Liver (tissue), 3 donors: ENCODE measurements around the gene WDR27.

ENCODE experiments used
- FOXA1 ChIP-seq: IDR thresholded peaks from 2 replicates; pipeline ENCODE4 v1.6.1; 2016; ENCODE audit warnings: antibody characterized with exemption
- GABPA ChIP-seq, 2 donors: IDR thresholded peaks in 1 of 2; conservative IDR thresholded peaks in 1 of 2; 2 replicates each; pipeline ENCODE4 v1.6.1; 2016; ENCODE audit warnings: antibody characterized with exemption in 2 of 2, mild to moderate bottlenecking in 1 of 2, moderate library complexity in 1 of 2
- HNF4A ChIP-seq, 2 donors: conservative IDR thresholded peaks; 2 replicates each; pipeline ENCODE4 v1.6.1; 2016; ENCODE audit warnings: antibody characterized with exemption in 2 of 2, mild to moderate bottlenecking in 2 of 2
- JUND ChIP-seq, 2 donors: IDR thresholded peaks; 2 replicates each; pipeline ENCODE4 v1.6.1; 2016; ENCODE audit warnings: antibody characterized with exemption in 2 of 2
- NR2F2 ChIP-seq: IDR thresholded peaks from 2 replicates; pipeline ENCODE4 v1.6.1; 2016; ENCODE audit warnings: antibody characterized with exemption
- RAD21 ChIP-seq, 2 donors: IDR thresholded peaks; 2 replicates each; pipeline ENCODE4 v1.6.1; 2016; ENCODE audit warnings: antibody characterized with exemption in 2 of 2, mild to moderate bottlenecking in 2 of 2
- RXRA ChIP-seq, 2 donors: IDR thresholded peaks; 2 replicates each; pipeline ENCODE4 v1.6.1; 2017 to 2018; ENCODE audit warnings: antibody characterized with exemption in 2 of 2, mild to moderate bottlenecking in 1 of 2
- TAF1 ChIP-seq: conservative IDR thresholded peaks from 2 replicates; pipeline ENCODE4 v1.6.1; 2016; ENCODE audit warnings: antibody characterized with exemption, mild to moderate bottlenecking
- TF ChIP-seq, protein P1 (sequence below): fragments of 150-350 bp; IDR thresholded peaks from 2 replicates; pipeline ENCODE4 v1.5.1; 2017; ENCODE audit warnings: improper control_type of control experiment, low read depth, low read length; ENCODE audit not compliant: missing input control
- TF ChIP-seq, protein P2 (sequence below): IDR thresholded peaks from 2 replicates; pipeline ENCODE4 v1.6.1; 2016; ENCODE audit warnings: antibody characterized with exemption
- TF ChIP-seq, protein P3 (sequence below): IDR thresholded peaks from 2 replicates; pipeline ENCODE4 v1.6.1; 2016; ENCODE audit warnings: antibody characterized with exemption
- TF ChIP-seq, protein P4 (sequence below): IDR thresholded peaks from 2 replicates; pipeline ENCODE4 v1.6.1; 2016; ENCODE audit warnings: antibody characterized with exemption, mild to moderate bottlenecking
- donor health status: healthy.
- donor health status: healthy.

DNA sequence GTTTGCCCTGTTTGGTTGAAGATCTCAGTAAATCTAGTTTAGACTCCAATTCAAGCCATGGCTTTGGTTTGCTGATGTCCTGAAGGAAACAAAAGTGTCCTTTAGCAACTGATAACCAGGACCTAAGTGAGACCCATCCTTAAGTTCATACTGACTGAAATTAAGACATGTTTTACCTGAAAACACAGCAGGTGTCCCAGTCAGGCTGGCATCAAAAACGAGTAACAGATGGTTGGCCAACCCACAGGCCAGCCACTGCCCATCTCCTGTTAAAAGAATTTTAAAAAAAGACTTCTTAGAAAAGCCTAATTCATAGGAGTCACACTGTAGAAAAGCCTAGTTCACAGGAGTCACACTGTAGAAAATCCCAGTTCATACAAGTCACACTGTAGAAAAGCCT is 58.3 kb downstream of the WDR27 start:
- TF ChIP-seq, protein P1, sequence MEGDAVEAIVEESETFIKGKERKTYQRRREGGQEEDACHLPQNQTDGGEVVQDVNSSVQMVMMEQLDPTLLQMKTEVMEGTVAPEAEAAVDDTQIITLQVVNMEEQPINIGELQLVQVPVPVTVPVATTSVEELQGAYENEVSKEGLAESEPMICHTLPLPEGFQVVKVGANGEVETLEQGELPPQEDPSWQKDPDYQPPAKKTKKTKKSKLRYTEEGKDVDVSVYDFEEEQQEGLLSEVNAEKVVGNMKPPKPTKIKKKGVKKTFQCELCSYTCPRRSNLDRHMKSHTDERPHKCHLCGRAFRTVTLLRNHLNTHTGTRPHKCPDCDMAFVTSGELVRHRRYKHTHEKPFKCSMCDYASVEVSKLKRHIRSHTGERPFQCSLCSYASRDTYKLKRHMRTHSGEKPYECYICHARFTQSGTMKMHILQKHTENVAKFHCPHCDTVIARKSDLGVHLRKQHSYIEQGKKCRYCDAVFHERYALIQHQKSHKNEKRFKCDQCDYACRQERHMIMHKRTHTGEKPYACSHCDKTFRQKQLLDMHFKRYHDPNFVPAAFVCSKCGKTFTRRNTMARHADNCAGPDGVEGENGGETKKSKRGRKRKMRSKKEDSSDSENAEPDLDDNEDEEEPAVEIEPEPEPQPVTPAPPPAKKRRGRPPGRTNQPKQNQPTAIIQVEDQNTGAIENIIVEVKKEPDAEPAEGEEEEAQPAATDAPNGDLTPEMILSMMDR, result no peak
- TF ChIP-seq JUND (IDR thresholded peaks at IDR 0.05) (no peak), GABPA (IDR thresholded peaks at IDR 0.05 in 1 of 2, conservative IDR thresholded peaks at IDR 0.05 in 1 of 2) (no peak), RAD21 (IDR thresholded peaks at IDR 0.05) (no peak), RXRA (IDR thresholded peaks at IDR 0.05) (no peak), NR2F2 (no peak), FOXA1 (no peak), TAF1 (no peak), HNF4A (conservative IDR thresholded peaks at IDR 0.05) (no peak)
- TF ChIP-seq, protein P2, sequence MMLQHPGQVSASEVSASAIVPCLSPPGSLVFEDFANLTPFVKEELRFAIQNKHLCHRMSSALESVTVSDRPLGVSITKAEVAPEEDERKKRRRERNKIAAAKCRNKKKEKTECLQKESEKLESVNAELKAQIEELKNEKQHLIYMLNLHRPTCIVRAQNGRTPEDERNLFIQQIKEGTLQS, result no peak
- TF ChIP-seq, protein P3, sequence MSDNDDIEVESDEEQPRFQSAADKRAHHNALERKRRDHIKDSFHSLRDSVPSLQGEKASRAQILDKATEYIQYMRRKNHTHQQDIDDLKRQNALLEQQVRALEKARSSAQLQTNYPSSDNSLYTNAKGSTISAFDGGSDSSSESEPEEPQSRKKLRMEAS, result no peak
- TF ChIP-seq, protein P4, sequence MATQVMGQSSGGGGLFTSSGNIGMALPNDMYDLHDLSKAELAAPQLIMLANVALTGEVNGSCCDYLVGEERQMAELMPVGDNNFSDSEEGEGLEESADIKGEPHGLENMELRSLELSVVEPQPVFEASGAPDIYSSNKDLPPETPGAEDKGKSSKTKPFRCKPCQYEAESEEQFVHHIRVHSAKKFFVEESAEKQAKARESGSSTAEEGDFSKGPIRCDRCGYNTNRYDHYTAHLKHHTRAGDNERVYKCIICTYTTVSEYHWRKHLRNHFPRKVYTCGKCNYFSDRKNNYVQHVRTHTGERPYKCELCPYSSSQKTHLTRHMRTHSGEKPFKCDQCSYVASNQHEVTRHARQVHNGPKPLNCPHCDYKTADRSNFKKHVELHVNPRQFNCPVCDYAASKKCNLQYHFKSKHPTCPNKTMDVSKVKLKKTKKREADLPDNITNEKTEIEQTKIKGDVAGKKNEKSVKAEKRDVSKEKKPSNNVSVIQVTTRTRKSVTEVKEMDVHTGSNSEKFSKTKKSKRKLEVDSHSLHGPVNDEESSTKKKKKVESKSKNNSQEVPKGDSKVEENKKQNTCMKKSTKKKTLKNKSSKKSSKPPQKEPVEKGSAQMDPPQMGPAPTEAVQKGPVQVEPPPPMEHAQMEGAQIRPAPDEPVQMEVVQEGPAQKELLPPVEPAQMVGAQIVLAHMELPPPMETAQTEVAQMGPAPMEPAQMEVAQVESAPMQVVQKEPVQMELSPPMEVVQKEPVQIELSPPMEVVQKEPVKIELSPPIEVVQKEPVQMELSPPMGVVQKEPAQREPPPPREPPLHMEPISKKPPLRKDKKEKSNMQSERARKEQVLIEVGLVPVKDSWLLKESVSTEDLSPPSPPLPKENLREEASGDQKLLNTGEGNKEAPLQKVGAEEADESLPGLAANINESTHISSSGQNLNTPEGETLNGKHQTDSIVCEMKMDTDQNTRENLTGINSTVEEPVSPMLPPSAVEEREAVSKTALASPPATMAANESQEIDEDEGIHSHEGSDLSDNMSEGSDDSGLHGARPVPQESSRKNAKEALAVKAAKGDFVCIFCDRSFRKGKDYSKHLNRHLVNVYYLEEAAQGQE, result no peak
